A673 (cell line): ENCODE data around the gene EYS. TPM values are rescaled to one million over a fixed set of nuclear protein-coding genes. Genes with fewer than 3 reads are reported as not detected.

Source experiments
- BruUV-seq: library from RNA; stranded (reverse); fragments of 400-500 nt; replicated peaks from 2 replicates; lab custom pipeline; 2021; lab: Mats Ljungman, UMichigan
- CTCF ChIA-PET: fragments of 300-600 bp; sonication (Branson Sonifier 250); formaldehyde crosslinking; loops from one replicate; lab custom pipeline; 2022; ENCODE audit warnings: antibody characterized with exemption; lab: Charles Lee
- POLR2A ChIA-PET: fragments of 300-600 bp; sonication (Branson Sonifier 250); formaldehyde crosslinking; loops from one replicate; lab custom pipeline; 2022; ENCODE audit warnings: antibody characterized with exemption; ENCODE audit not compliant: low non-redundant PET; lab: Charles Lee
- DNase-seq: peaks from one replicate; pipeline ENCODE4 v3.0.0-alpha.2; 2015; ENCODE audit warnings: low spot score
- H3K27ac ChIP-seq: fragments of 200-600 bp; sonication (generic); 2 replicates; pipeline ENCODE4 v1.5.1; 2016; ENCODE audit warnings: mixed run types, low read depth, mild to moderate bottlenecking, mixed read lengths, antibody characterized with exemption, low read length; ENCODE audit not compliant: poor library complexity, severe bottlenecking
- H3K27me3 ChIP-seq: fragments of 200-600 bp; sonication (generic); replicated peaks from 2 replicates; pipeline ENCODE4 v1.6.1; 2017; ENCODE audit warnings: mixed run types, low read depth, mild to moderate bottlenecking, mixed read lengths, antibody characterized with exemption, low read length; ENCODE audit not compliant: insufficient read depth, poor library complexity
- H3K36me3 ChIP-seq: fragments of 200-600 bp; sonication (generic); 2 replicates; pipeline ENCODE4 v1.6.1; 2016; ENCODE audit warnings: mixed run types, mild to moderate bottlenecking, mixed read lengths, antibody characterized with exemption, low read length; ENCODE audit not compliant: insufficient read depth, poor library complexity, severe bottlenecking
- H3K4me1 ChIP-seq: fragments of 200-600 bp; sonication (generic); 2 replicates; pipeline ENCODE4 v1.6.1; 2017; ENCODE audit warnings: mixed run types, mild to moderate bottlenecking, mixed read lengths, antibody characterized with exemption, low read length; ENCODE audit not compliant: insufficient read depth, poor library complexity, severe bottlenecking
- H3K4me3 ChIP-seq: fragments of 200-600 bp; sonication (generic); 2 replicates; pipeline ENCODE4 v1.5.1; 2016; ENCODE audit warnings: low read depth, mixed run types, mild to moderate bottlenecking, mixed read lengths, low read length; ENCODE audit not compliant: poor library complexity, severe bottlenecking
- H3K9me3 ChIP-seq: fragments of 200-600 bp; sonication (generic); 2 replicates; pipeline ENCODE4 v1.6.1; 2016; ENCODE audit warnings: mixed run types, low read depth, mild to moderate bottlenecking, mixed read lengths, antibody characterized with exemption, low read length; ENCODE audit not compliant: poor library complexity, severe bottlenecking
- EZH2 ChIP-seq: fragments of 200-600 bp; sonication (generic); IDR thresholded peaks from 2 replicates; pipeline ENCODE4 v1.6.1; 2017; ENCODE audit warnings: borderline replicate concordance, low read depth, mild to moderate bottlenecking, mixed read lengths, antibody characterized with exemption, low read length; ENCODE audit not compliant: poor library complexity, severe bottlenecking
- intact Hi-C: fragments of 100-400 bp; cut with micrococcal nuclease; formaldehyde crosslinking; loops from one replicate; pipeline ENCODE4 v1.10.0; 2022; ENCODE audit not compliant: unreplicated experiment
- total RNA-seq: library from RNA; stranded (reverse); gene quantifications from 2 replicates; pipeline ENCODE4 v1.2.3, GENCODE V29; 2021
- TF ChIP-seq, protein P1 (sequence below): fragments of 300-800, 200-600 bp; sonication (generic); conservative IDR thresholded peaks from 2 replicates; pipeline ENCODE4 v1.5.1; 2017; ENCODE audit warnings: low read depth, mild to moderate bottlenecking, antibody characterized with exemption, low read length, moderate library complexity, mixed read lengths

The EYS gene
- total RNA-seq, 1 experiment from 2014 or later, result 0.47 TPM

DNA sequence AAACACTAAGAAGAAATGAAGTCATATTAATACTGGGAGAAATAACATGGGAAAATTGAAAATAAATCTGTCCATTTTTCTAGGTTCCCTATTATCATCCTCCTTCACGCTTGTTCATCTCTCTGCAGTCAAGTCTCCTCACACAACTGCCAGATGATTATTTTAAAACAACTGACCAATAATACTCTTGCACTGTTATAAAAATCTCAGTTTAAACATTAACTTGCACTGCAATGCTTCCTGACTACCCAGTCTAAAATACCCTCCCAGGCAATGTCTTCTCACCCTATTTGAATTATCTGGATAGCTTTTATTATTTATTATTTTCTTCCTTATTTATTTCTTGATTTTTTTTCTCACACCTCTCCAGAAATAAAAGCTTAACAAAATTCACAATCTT is 5.7 kb downstream of the EYS start:
- POLR2A ChIA-PET, result no interaction called here
- BruUV-seq, result no TSS peak

DNA sequence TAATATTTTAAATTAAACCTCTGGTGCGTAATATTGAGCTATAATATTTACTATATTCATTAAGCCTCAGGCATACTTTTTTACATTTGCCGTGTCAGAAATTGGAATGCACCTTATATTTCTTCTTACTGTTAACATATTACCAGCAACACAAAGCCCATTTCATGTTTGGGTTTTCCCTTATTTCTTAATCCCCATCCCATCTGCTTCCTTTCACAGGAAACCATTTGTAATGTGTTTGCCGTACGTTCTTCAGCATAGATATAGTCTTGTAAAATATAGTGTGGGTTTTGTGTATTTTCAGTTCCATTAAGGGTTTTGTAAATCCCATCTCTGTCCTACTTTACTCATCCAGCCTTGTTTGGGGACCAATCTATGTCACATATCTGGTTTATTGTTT is 6.5 kb downstream of the EYS start:
- Histone ChIP-seq H3K4me3 (no peak overlapping the region), H3K27ac (no peak overlapping the region), H3K36me3 (no peaks in the 10 kb centered on the region), H3K4me1 (no peaks in the 10 kb centered on the region), H3K27me3 (no peaks in the 10 kb centered on the region), H3K9me3 (peaks cover 9% of the 10 kb centered on the region)
- intact Hi-C loops, result no loop called here
- DNase-seq, result no peak
- POLR2A ChIA-PET, result no interaction called here
- CTCF ChIA-PET, result no interaction called here
- TF ChIP-seq, protein P1, sequence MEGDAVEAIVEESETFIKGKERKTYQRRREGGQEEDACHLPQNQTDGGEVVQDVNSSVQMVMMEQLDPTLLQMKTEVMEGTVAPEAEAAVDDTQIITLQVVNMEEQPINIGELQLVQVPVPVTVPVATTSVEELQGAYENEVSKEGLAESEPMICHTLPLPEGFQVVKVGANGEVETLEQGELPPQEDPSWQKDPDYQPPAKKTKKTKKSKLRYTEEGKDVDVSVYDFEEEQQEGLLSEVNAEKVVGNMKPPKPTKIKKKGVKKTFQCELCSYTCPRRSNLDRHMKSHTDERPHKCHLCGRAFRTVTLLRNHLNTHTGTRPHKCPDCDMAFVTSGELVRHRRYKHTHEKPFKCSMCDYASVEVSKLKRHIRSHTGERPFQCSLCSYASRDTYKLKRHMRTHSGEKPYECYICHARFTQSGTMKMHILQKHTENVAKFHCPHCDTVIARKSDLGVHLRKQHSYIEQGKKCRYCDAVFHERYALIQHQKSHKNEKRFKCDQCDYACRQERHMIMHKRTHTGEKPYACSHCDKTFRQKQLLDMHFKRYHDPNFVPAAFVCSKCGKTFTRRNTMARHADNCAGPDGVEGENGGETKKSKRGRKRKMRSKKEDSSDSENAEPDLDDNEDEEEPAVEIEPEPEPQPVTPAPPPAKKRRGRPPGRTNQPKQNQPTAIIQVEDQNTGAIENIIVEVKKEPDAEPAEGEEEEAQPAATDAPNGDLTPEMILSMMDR, result no peak
- no peak for TF ChIP-seq EZH2
- no TSS peak for BruUV-seq

More for the DNA sequence above, 5.7 kb downstream of the EYS start:
- no peak overlapping the region for H3K4me3 ChIP-seq
- H3K36me3 ChIP-seq, result no peaks in the 10 kb centered on the region
- CTCF ChIA-PET, result no interaction called here
- no peak overlapping the region for H3K27ac ChIP-seq
- intact Hi-C loops, result no loop called here
- H3K4me1 ChIP-seq, result no peaks in the 10 kb centered on the region
- TF ChIP-seq, protein P1, result no peak
- TF ChIP-seq EZH2, result no peak
- H3K27me3 ChIP-seq, result no peaks in the 10 kb centered on the region
- H3K9me3 ChIP-seq, result peaks cover 9% of the 10 kb centered on the region
- DNase-seq, result no peak

DNA sequence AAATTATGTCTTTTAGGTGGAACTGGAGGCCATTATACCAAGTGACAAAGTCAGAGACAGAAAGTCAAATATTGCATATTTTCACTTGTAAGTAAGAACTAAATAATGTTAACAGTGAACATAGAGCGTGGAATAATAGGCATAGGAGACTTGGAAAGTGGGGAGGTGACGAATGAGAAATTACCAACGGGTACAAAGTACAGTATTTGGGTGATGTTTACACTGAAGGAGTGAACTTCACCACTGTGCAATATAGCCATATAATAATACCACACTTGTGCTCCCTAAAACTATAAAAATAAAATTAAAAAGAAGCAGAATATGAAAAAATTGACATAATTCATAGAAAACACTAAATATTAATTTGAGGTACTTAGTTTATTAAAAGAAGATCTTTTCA is 14.9 kb downstream of the EYS start:
- ChIA-PET CTCF (no interaction called here), POLR2A (no interaction called here)
- Histone ChIP-seq H3K4me1 (no peaks in the 10 kb centered on the region), H3K4me3 (no peak overlapping the region), H3K27ac (no peak overlapping the region), H3K36me3 (no peaks in the 10 kb centered on the region), H3K27me3 (no peaks in the 10 kb centered on the region), H3K9me3 (no peaks in the 10 kb centered on the region)
- no TSS peak for BruUV-seq
- no peak for DNase-seq
- TF ChIP-seq, protein P1, result no peak
- intact Hi-C loops, result no loop called here
